MM.1S (cell line): ENCODE results near the gene CDYL2.

Source experiments
- DNase-seq: peaks from one replicate; pipeline ENCODE4 v3.0.0-alpha.2; 2015
- H2AFZ ChIP-seq: fragments of 300-600 bp; sonication (generic); 2 replicates; pipeline ENCODE4 v1.6.0; 2016; ENCODE audit warnings: antibody characterized with exemption, low read length
- H3F3A ChIP-seq: fragments of 300-600 bp; sonication (generic); 2 replicates; pipeline ENCODE4 v1.6.1; 2016; ENCODE audit warnings: mild to moderate bottlenecking, antibody characterized with exemption, low read length, moderate library complexity, mixed read lengths; ENCODE audit not compliant: insufficient read depth
- H3K27ac ChIP-seq: fragments of 300-600 bp; sonication (generic); 2 replicates; pipeline ENCODE4 v1.5.1; 2016; ENCODE audit warnings: mild to moderate bottlenecking, low read length
- H3K27me3 ChIP-seq: fragments of 300-600 bp; sonication (generic); replicated peaks from 2 replicates; pipeline ENCODE4 v1.6.0; 2016; ENCODE audit warnings: low read length; ENCODE audit not compliant: insufficient read depth
- H3K36me3 ChIP-seq: fragments of 300-600 bp; sonication (generic); replicated peaks from 2 replicates; pipeline ENCODE4 v1.6.1; 2016; ENCODE audit warnings: mild to moderate bottlenecking, low read length, mixed read lengths; ENCODE audit not compliant: insufficient read depth
- H3K4me1 ChIP-seq: fragments of 300-600 bp; sonication (generic); 2 replicates; pipeline ENCODE4 v1.6.1; 2016; ENCODE audit warnings: low read length, mixed read lengths
- H3K4me2 ChIP-seq: fragments of 300-600 bp; sonication (generic); 2 replicates; pipeline ENCODE4 v1.6.0; 2016; ENCODE audit warnings: low read depth, low read length
- H3K4me3 ChIP-seq: fragments of 300-600 bp; sonication (generic); 2 replicates; pipeline ENCODE4 v1.5.1; 2016; ENCODE audit warnings: low read length, mixed read lengths
- H3K79me2 ChIP-seq: fragments of 300-600 bp; sonication (generic); 2 replicates; pipeline ENCODE4 v1.6.1; 2016; ENCODE audit warnings: mixed run types, low read length, mixed read lengths
- H3K9ac ChIP-seq: fragments of 300-600 bp; sonication (generic); 2 replicates; pipeline ENCODE4 v1.6.1; 2016; ENCODE audit warnings: low read length, mixed read lengths
- H3K9me2 ChIP-seq: fragments of 300-600 bp; sonication (generic); replicated peaks from 2 replicates; pipeline ENCODE4 v1.6.1; 2016; ENCODE audit warnings: mild to moderate bottlenecking, low read length, mixed read lengths; ENCODE audit not compliant: insufficient read depth
- H3K9me3 ChIP-seq: fragments of 300-600 bp; sonication (generic); replicated peaks from 2 replicates; pipeline ENCODE4 v1.6.1; 2016; ENCODE audit warnings: mild to moderate bottlenecking, low read length, mixed read lengths; ENCODE audit not compliant: insufficient read depth
- H4K20me1 ChIP-seq: fragments of 300-600 bp; sonication (generic); 2 replicates; pipeline ENCODE4 v1.6.1; 2016; ENCODE audit warnings: mild to moderate bottlenecking, low read length, moderate library complexity, mixed read lengths; ENCODE audit not compliant: insufficient read depth
- CTCF ChIP-seq: fragments of 300-600 bp; sonication (generic); IDR thresholded peaks from 2 replicates; pipeline ENCODE4 v1.5.1; 2016; ENCODE audit warnings: antibody characterized with exemption, low read length, mixed read lengths
- EZH2 ChIP-seq: fragments of 300-600 bp; sonication (generic); optimal IDR thresholded peaks from 2 replicates; pipeline ENCODE3; 2017; ENCODE audit warnings: low read depth, mild to moderate bottlenecking, antibody characterized with exemption, low read length, mixed read lengths
- EZH2phosphoT487 ChIP-seq: fragments of 300-600 bp; sonication (generic); IDR thresholded peaks from 2 replicates; pipeline ENCODE4 v1.6.1; 2018; ENCODE audit warnings: antibody characterized with exemption, low read length

Gene CDYL2

DNA sequence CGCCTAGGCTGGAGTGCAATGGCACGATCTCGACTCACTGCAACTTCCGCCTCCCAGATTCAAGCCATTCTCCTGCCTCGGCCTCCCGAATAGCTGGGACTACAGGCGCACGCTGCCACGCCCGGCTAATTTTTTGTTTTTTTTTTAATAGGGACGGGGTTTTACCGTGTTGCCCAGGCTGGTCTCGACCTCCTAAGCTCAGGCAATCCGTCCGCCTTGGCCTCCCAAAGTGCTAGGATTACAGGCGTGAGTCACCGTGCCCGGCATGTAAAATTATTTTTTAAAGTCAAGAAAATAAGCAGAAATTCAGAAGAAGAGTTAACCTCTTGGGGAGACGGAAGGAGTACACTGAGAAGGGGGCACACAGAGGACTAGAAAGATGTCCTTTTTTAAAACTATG lies 27.5 kb downstream of the CDYL2 start:
- H3K36me3 ChIP-seq: no peaks in the 10 kb centered on the region
- no peaks in the 10 kb centered on the region for H3K79me2 ChIP-seq
- H3F3A ChIP-seq: no peaks in the 10 kb centered on the region
- H3K4me1 ChIP-seq: no peaks in the 10 kb centered on the region
- H3K9me3 ChIP-seq: no peaks in the 10 kb centered on the region
- no peak for DNase-seq
- H3K9me2 ChIP-seq: no peaks in the 10 kb centered on the region
- H4K20me1 ChIP-seq: no peaks in the 10 kb centered on the region
- no peak overlapping the region for H2AFZ ChIP-seq
- TF ChIP-seq EZH2 (no peak), CTCF (no peak), EZH2phosphoT487 (no peak)
- no peak overlapping the region for H3K9ac ChIP-seq
- no peak overlapping the region for H3K4me3 ChIP-seq
- H3K27ac ChIP-seq: no peak overlapping the region
- H3K4me2 ChIP-seq: no peak overlapping the region
- H3K27me3 ChIP-seq: no peaks in the 10 kb centered on the region

DNA sequence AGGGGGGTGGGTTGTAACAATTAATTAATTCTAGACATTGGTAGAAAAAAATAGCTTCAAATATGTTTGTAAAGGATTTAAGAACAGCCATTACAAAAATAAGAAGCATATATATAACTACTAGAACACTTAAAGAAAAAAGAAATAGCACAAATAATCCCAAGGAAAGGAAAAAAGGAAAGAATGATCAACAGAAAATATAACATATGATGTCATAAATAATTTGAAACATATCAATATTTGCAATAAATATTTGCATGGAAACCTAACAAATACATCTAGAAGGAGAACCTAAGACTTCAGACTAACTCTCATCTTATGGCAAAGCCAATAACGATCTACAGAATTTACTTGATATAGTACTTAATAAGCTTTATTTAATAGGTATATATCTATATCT lies 28.9 kb downstream of the CDYL2 start:
- no peaks in the 10 kb centered on the region for H3F3A ChIP-seq
- no peak overlapping the region for H3K4me2 ChIP-seq
- H3K27ac ChIP-seq: no peak overlapping the region
- no peaks in the 10 kb centered on the region for H3K79me2 ChIP-seq
- no peak overlapping the region for H3K9ac ChIP-seq
- no peaks in the 10 kb centered on the region for H3K4me1 ChIP-seq
- no peaks in the 10 kb centered on the region for H4K20me1 ChIP-seq
- no peak for DNase-seq
- H3K9me3 ChIP-seq: no peaks in the 10 kb centered on the region
- H3K36me3 ChIP-seq: no peaks in the 10 kb centered on the region
- TF ChIP-seq EZH2phosphoT487: no peak
- TF ChIP-seq EZH2: no peak
- TF ChIP-seq CTCF: no peak
- H3K9me2 ChIP-seq: no peaks in the 10 kb centered on the region
- no peak overlapping the region for H3K4me3 ChIP-seq
- H3K27me3 ChIP-seq: no peaks in the 10 kb centered on the region
- no peak overlapping the region for H2AFZ ChIP-seq

- H3K4me3 ChIP-seq: no peak overlapping the region
- H3K79me2 ChIP-seq: no peaks in the 10 kb centered on the region
- no peaks in the 10 kb centered on the region for H4K20me1 ChIP-seq
- H3K4me1 ChIP-seq: no peaks in the 10 kb centered on the region
- H3K27ac ChIP-seq: no peak overlapping the region
- H3K4me2 ChIP-seq: no peak overlapping the region
- no peaks in the 10 kb centered on the region for H3K27me3 ChIP-seq
- no peaks in the 10 kb centered on the region for H3K36me3 ChIP-seq
- H3K9ac ChIP-seq: no peak overlapping the region
- no peaks in the 10 kb centered on the region for H3K9me3 ChIP-seq
- no peak for TF ChIP-seq CTCF
- no peak for TF ChIP-seq EZH2
- TF ChIP-seq EZH2phosphoT487: no peak
- H3K9me2 ChIP-seq: no peaks in the 10 kb centered on the region
- no peak overlapping the region for H2AFZ ChIP-seq
- DNase-seq: no peak
- H3F3A ChIP-seq: no peaks in the 10 kb centered on the region
These were observed 37.6 kb downstream of the CDYL2 start for GRCh38 chr16:80766798-80767197.
